DND-41 (cell line): ENCODE measurements around the gene LDB2.

Source experiments
- ATAC-seq: fragments of 200-7000 bp; cut with Tn5 transposase; 3 replicates; pipeline ENCODE4 v1.9.1; 2021; ENCODE audit warnings: low read depth; ENCODE audit not compliant: insufficient read depth
- DNase-seq: peaks from one replicate; pipeline ENCODE4 v3.0.0-alpha.2; 2020
- H2AFZ ChIP-seq: 2 replicates; pipeline ENCODE4 v1.6.0; 2012; ENCODE audit warnings: low read depth, low read length
- H3K27ac ChIP-seq: 2 replicates; pipeline ENCODE4 v1.5.1; 2012; ENCODE audit warnings: low read length, inconsistent platforms
- H3K27me3 ChIP-seq: fragments of 200-600 bp; sonication (generic); 2 replicates; pipeline ENCODE4 v1.6.0; 2012; ENCODE audit warnings: low read length, mild to moderate bottlenecking, inconsistent platforms; ENCODE audit not compliant: insufficient read depth, poor library complexity
- H3K36me3 ChIP-seq: 2 replicates; pipeline ENCODE4 v1.5.1; 2012; ENCODE audit warnings: low read length, inconsistent platforms; ENCODE audit not compliant: insufficient read depth
- H3K4me1 ChIP-seq: 2 replicates; pipeline ENCODE4 v1.5.1; 2012; ENCODE audit warnings: mild to moderate bottlenecking, low read length; ENCODE audit not compliant: insufficient read depth
- H3K4me2 ChIP-seq: 2 replicates; pipeline ENCODE4 v1.6.0; 2012; ENCODE audit warnings: mild to moderate bottlenecking, moderate library complexity, low read length, inconsistent platforms; ENCODE audit not compliant: insufficient read depth
- H3K4me3 ChIP-seq, 2 experiments: fragments of 200-600 bp in 1 of 2; shearing (Covaris generic) in 1 of 2; 2 replicates each; pipeline ENCODE4 v1.5.1; 2012 to 2016; ENCODE audit warnings: inconsistent platforms in 2 of 2, low read length in 2 of 2, mild to moderate bottlenecking in 2 of 2, low read depth in 1 of 2, moderate library complexity in 1 of 2
- H3K79me2 ChIP-seq: 2 replicates; pipeline ENCODE4 v1.6.0; 2012; ENCODE audit warnings: low read length, inconsistent platforms; ENCODE audit not compliant: insufficient read depth
- H3K9ac ChIP-seq: 2 replicates; pipeline ENCODE4 v1.6.0; 2012; ENCODE audit warnings: low read depth, mild to moderate bottlenecking, inconsistent platforms, low read length, moderate library complexity
- H3K9me3 ChIP-seq: 2 replicates; pipeline ENCODE4 v1.5.1; 2012; ENCODE audit warnings: low read length, moderate library complexity, mild to moderate bottlenecking, inconsistent platforms; ENCODE audit not compliant: insufficient read depth, severe bottlenecking
- H4K20me1 ChIP-seq: 2 replicates; pipeline ENCODE4 v1.6.0; 2012; ENCODE audit warnings: low read length; ENCODE audit not compliant: insufficient read depth
- CTCF ChIP-seq: IDR thresholded peaks from 2 replicates; pipeline ENCODE4 v1.5.1; 2012; ENCODE audit warnings: borderline replicate concordance, low read length, moderate library complexity, mild to moderate bottlenecking; ENCODE audit not compliant: poor library complexity, severe bottlenecking; ENCODE audit errors: extremely low read depth
- EZH2 ChIP-seq: IDR thresholded peaks from 3 replicates; pipeline ENCODE4 v1.6.1; 2012; ENCODE audit warnings: borderline replicate concordance, low read depth, mild to moderate bottlenecking, moderate library complexity, low read length, inconsistent platforms; ENCODE audit not compliant: severe bottlenecking

Gene LDB2

GRCh38 chr4:16852228-16852627, 46.2 kb downstream of the LDB2 start:
- no peak for DNase-seq
- no peak overlapping the region for H3K9ac ChIP-seq
- H3K79me2 ChIP-seq = no peaks in the 10 kb centered on the region
- H3K36me3 ChIP-seq = no peaks in the 10 kb centered on the region
- H3K9me3 ChIP-seq = no peaks in the 10 kb centered on the region
- no peak overlapping the region for H3K4me2 ChIP-seq
- H3K4me3 ChIP-seq = no peak overlapping the region
- no peak overlapping the region for H3K27ac ChIP-seq
- no peak overlapping the region for H2AFZ ChIP-seq
- no peaks in the 10 kb centered on the region for H3K4me1 ChIP-seq
- no peaks in the 10 kb centered on the region for H3K27me3 ChIP-seq
- ATAC-seq = no peak
- H4K20me1 ChIP-seq = no peaks in the 10 kb centered on the region
- no peak for TF ChIP-seq EZH2
- no peak for TF ChIP-seq CTCF

- Histone ChIP-seq H3K9me3 (no peaks in the 10 kb centered on the region), H3K4me2 (no peak overlapping the region), H3K36me3 (no peaks in the 10 kb centered on the region), H2AFZ (no peak overlapping the region), H3K79me2 (no peaks in the 10 kb centered on the region), H3K9ac (no peak overlapping the region), H3K27me3 (no peaks in the 10 kb centered on the region), H4K20me1 (no peaks in the 10 kb centered on the region), H3K27ac (no peak overlapping the region), H3K4me3 (no peak overlapping the region), H3K4me1 (no peaks in the 10 kb centered on the region)
- TF ChIP-seq EZH2 = no peak
- TF ChIP-seq CTCF = no peak
- DNase-seq (no peak), ATAC-seq (no peak)
Measured at GRCh38 chr4:16846540-16847117, 51.8 kb downstream of the LDB2 start.

GRCh38 chr4:16844816-16845586, 53.4 kb downstream of the LDB2 start:
- Histone ChIP-seq H3K4me2 (no peak overlapping the region), H3K27me3 (no peaks in the 10 kb centered on the region), H2AFZ (no peak overlapping the region), H3K9me3 (no peaks in the 10 kb centered on the region), H3K9ac (no peak overlapping the region), H3K4me1 (no peaks in the 10 kb centered on the region), H3K4me3 (no peak overlapping the region), H3K27ac (no peak overlapping the region), H4K20me1 (no peaks in the 10 kb centered on the region), H3K79me2 (no peaks in the 10 kb centered on the region), H3K36me3 (no peaks in the 10 kb centered on the region)
- DNase-seq (no peak), ATAC-seq (no peak)
- TF ChIP-seq EZH2 = no peak
- TF ChIP-seq CTCF = no peak
